ENCODE data around the gene CCDC85C.

CCDC85C gene

DNA sequence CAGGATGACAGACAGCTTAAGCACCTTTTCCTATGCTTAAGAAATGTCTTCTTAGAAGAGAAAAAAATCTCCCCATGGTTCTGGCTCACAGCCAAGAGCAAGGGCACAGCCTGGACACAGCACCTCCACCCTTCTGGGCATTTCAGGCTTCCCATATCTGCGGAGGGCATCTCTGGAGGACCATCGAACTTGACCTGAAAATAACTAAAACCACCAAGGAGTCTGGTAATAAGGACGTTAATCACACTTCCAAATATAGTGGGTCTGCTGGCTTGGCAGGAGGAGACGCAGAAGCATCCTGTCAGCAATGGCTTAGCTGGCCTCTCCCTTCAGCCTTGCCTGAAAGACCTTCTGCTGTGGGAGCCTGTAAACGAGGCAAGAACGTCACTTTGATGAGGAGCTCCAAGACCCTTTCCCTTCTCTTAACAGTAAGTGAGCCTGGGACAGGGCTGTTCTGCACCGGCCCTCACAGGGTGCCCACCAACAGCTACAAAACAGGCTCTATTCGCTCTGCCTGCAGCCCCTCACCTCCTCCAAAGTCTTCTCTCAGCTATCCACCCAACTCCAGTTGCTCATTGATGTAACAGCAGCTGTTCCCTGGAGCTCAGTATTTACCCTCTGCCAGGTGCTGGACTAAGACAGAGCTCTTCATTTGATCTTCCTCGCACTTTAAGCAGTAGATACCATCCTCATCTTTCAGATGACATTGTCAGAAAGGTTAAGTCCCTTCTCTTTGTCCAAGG, 136.5 kb downstream of the CCDC85C start:
- no peak for DNase-seq

DNA sequence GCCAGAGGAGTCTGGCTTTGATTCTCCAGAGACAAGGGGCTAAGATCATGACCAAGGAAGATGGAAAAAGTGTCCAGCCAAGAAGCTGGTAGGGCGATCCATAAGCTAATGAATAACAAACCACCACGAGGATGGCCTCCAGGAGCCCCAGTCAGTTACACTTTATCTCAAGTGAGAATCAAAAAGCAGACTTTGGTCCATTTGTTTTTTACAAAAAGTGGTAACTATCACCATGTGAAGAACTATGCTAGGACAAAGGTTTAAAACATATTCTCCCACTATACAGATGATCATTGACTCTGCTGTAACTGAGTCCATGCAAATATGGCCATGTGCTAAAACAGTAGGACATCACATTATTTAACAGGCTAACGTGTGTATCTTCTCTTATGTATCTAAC, 137.2 kb downstream of the CCDC85C start:
- DNase-seq, result no peak

DNA sequence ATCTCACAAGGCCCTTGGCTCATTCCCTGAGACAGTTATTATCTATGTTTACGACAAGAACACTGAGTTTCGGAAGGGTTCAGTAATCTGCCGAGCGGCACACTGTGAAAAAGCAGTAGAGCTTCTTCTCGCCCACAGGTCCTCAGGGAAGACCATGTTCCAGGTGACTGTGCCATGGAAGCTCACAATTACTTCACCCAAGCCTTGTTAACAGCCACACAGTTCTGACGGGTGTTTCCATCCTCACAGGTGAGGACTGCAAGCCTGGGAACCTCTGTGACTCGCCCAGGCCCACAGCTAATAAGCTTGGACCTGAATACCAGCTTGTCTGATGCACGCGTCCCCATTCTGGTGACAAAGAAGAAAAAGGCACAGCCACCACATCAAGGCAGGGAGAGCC, 138.7 kb downstream of the CCDC85C start:
- no peak for DNase-seq

DNA sequence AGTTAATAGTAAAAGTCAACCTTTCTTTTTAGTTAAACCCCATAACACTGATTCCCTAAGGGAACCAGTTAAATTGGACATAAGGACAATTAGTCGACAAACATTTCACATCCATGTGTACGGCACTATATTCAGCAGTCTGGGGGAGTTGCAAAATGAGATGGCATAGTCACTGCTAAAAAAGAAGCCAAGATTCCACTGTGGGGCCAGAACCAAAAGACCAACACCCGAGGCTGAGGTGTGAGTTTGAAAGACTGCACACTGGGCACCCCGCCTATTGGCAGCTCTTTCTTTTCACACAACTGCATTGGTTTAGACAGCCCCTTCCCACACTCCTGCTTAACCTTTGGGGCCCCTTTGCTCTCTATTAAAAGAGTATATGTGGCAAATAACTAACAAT, 140.0 kb downstream of the CCDC85C start:
- DNase-seq, result no peak

DNA sequence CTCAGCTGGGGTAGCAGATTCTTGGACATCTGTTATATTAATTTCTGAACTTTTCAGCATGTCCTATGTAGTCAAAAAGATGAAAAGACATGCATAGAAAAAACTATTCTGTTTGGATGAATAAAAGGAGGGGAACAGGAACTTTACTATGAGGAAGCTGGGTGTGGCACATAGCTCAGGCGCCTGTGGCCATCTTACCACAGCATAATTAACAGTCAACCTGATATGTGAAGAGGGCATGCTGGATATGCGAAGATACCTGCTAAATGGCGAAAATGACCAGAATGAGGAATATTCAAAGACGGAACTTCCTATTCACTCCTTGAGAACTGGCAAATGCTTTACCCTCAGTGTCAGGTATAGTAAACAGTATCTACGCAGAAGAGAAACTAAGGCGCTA, 141.8 kb downstream of the CCDC85C start:
- no peak for DNase-seq

DNA sequence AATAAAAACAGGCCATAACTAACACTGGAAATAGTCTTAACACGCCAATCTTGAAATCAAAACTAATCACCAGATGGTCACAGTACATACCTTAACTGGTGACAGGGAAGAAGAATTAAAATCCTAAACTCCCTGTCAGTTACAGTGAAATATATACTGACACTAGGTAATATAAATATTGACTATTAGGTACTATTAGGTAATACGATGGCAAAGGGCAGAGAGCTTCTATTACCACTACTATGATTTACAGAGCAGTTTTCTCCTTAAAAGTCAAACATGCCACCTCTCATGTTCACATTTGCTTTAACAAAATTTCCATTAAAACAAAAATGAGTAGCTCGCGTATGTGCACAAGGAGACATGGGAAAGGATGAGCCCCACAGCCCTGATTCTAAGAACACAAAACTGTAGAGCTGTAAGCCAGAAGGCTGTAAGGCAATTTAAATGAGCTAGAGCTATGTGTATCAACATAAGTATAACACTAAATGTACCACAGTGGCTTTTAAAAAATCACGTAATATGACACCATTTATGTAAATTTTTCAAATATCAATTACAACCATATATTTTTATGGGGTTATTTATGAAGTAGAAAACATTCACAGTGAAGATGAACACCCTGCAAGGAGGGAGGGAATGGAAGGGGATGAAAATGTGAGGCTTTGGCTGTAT, 142.5 kb downstream of the CCDC85C start:
- DNase-seq, result no peak

DNA sequence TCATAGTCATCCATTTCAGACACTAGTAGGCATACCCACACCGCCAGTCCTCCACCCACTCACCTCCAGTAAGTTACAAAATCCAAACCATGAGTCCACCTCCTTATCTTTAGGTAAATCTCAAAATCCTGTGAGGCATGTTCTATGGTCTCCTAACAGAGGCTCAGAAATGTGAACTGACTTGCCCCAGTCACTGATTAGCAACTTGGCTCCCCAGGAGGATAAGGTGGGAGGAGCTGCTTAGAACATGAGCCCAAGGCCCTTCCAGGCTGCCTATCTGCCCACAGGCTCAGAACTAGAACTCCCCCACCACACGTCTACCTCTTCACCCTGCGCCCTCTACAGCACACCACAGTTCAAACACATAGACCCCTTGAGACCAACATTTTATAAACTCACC, 143.2 kb downstream of the CCDC85C start:
- DNase-seq, result no peak

DNA sequence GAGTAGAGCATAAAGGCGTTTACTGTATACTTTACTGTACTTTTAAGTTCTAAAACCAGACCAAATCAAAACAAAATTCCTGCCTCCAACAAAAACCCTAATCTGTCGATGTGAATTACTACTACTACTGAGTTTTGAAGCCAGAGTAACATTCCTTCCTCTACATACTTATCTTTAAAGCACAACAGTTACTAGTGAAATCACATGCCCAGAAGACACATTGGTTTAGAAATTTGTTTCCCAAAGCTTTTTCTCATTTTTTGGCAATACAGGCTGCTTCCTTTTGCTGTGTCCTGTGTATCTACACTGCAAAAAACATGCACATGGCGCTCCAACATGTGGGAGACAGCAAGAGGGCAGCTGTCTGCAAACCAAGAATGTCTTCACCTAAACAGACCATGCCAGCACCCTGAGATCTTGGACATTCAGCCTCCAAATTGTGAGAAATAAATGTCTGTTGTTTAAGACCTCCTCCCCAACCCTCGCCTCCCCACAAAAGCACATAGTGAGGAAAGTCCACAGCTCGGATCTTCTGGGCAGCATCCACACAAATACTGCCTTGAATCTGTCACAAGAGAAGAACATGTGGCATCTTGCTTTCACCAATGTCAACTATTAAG, 144.4 kb downstream of the CCDC85C start:
- no peak for DNase-seq

DNA sequence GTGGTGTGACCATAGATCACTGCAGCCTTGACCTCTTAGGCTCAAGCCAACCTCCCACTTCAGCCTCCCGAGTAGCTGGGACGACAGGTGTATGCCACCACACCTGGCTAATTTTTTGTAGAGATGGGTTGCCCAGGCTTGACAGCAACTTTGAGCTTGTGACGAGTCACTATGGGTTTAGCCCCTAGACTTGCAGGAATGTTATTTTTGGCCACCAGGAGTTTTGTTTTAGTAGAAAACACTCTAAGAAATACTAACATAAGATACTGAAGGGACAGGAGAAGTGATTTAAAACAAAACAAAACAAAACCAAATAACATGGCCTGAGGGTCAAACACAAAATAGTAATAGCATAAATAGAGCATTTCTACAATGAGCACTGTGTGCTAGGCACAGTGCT, 149.8 kb downstream of the CCDC85C start:
- DNase-seq, result no peak

DNA sequence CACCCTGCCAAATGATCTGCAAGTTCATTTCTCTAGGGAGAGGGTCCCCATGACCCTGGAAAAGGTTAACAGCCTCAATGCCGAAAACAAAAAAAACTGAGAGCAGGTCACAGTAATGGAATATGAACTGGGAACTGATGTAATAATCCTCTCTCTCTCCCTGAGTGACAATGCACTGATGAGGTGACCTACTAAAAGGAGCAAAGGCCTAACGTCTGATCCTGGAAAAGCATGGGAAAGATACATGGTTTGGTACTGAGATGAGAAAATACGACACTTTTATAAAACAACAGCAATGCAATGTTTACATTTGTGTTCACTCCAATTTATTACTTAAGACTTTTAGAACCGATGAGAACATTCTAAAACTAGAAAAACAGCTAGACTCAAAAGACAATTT, 151.0 kb downstream of the CCDC85C start:
- no peak for DNase-seq

DNA sequence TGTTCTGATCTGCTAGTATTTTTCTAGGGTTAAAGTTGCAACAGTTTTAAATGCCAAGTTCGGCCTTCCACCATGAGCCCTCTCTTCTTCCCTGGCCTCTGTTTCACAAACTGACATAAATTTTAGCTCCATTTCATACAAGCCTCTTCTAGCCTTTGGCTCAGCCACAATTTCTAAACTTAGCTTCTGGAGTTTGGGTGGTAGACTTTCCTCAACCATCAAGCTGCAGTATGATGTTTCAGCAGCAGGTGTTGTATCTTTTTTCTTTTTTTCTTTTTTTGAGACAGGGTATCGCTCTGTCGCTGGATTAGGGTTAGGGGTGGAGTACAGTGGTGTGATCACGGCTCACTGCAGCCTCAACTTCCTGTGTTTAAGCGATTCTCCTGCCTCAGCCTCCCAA, 152.8 kb downstream of the CCDC85C start:
- no peak for DNase-seq

DNA sequence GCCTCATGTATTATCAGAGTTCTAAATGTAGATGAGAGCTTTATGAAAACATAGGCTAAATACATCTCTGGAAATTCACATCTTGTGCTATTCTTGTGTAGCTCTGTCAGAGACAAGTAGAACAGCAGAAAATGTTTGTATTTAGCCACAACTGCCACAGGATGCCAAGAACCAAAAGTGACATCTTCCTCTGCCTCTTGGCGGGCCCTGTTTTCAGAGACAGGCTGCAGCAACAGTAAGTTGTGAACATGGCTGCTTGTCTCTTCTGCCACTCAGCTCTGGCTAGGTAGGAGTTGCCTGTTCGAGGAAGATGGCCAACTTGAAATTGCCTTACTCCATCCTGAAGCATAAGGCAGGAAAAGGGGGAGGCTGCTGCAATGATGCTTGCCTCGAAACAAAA, 153.7 kb downstream of the CCDC85C start:
- DNase-seq, result no peak
